IMR-90 (cell line): Measurements from ENCODE around the gene TMEM38A.

Experiments
- BHLHE40 ChIP-seq: fragments of 150-350 bp; IDR thresholded peaks from 2 replicates; pipeline ENCODE4 v1.6.1; 2016; ENCODE audit warnings: mild to moderate bottlenecking, low read depth, low read length
- CHD1 ChIP-seq: IDR thresholded peaks from 2 replicates; pipeline ENCODE4 v1.6.1; 2012; ENCODE audit warnings: low read depth, low read length, improper control_type of control experiment
- CTCF ChIP-seq: conservative IDR thresholded peaks from 2 replicates; pipeline ENCODE4 v1.5.1; 2012; ENCODE audit warnings: mild to moderate bottlenecking, low read depth, low read length, improper control_type of control experiment
- ELK1 ChIP-seq: fragments of 150-350 bp; IDR thresholded peaks from 2 replicates; pipeline ENCODE4 v1.6.1; 2016; ENCODE audit warnings: low read depth, mild to moderate bottlenecking, low read length, moderate library complexity, borderline replicate concordance
- POLR2A ChIP-seq: IDR thresholded peaks from 2 replicates; pipeline ENCODE4 v1.6.1; 2012; ENCODE audit warnings: mild to moderate bottlenecking, low read depth, low read length
- RAD21 ChIP-seq: IDR thresholded peaks from 2 replicates; pipeline ENCODE4 v1.6.1; 2012; ENCODE audit warnings: low read length, improper control_type of control experiment
- RCOR1 ChIP-seq: IDR thresholded peaks from 2 replicates; pipeline ENCODE4 v1.6.1; 2012; ENCODE audit warnings: mild to moderate bottlenecking, low read length, improper control_type of control experiment; ENCODE audit not compliant: insufficient replicate concordance
- RFX5 ChIP-seq: IDR thresholded peaks from 2 replicates; pipeline ENCODE4 v1.8.0; 2012; ENCODE audit warnings: low read depth, mild to moderate bottlenecking, low read length, moderate library complexity
- SMC3 ChIP-seq: fragments of 150-350 bp; IDR thresholded peaks from 2 replicates; pipeline ENCODE4 v1.6.1; 2016; ENCODE audit warnings: low read depth, mild to moderate bottlenecking, antibody characterized with exemption, low read length, moderate library complexity
- USF2 ChIP-seq: fragments of 150-350 bp; IDR thresholded peaks from 2 replicates; pipeline ENCODE4 v1.6.1; 2017; ENCODE audit warnings: mild to moderate bottlenecking, antibody characterized with exemption, low read length, low read depth

- TF ChIP-seq CTCF, result no peak
- TF ChIP-seq SMC3, result no peak
- TF ChIP-seq RCOR1, result no peak
- TF ChIP-seq ELK1, result no peak
- no peak for TF ChIP-seq POLR2A
- TF ChIP-seq RAD21, result no peak
- TF ChIP-seq USF2, result no peak
- TF ChIP-seq RFX5, result no peak
- TF ChIP-seq BHLHE40, result no peak
- no peak for TF ChIP-seq CHD1
Measured at GRCh38 chr19:16679811-16680210, 18.9 kb downstream of the TMEM38A start.
